Measurements from ENCODE around the gene PLA2G2A. TPM values are rescaled to one million over a fixed set of nuclear protein-coding genes. Genes with fewer than 3 reads are reported as not detected.
"Not testable (repeated sequence)": the region's sequence is repeated elsewhere in the genome, so short reads cannot be mapped to it uniquely, and the experiment has no call there.

Gene PLA2G2A
- polyA plus RNA-seq, 1 donor, result 0.18 TPM

GRCh38 chr1:19927130-19927421, 52.3 kb downstream of the PLA2G2A start:
- not testable (repeated sequence) for DNase-seq

- DNase-seq, result no peak
Measured at GRCh38 chr1:19926296-19927129, 52.9 kb downstream of the PLA2G2A start.

Other genes with a start within 250 kb of the PLA2G2A start
- gene TMCO4, start 179.7 kb downstream of the PLA2G2A start, polyA plus RNA-seq (ENCODE audit: insufficient read length), result 19.4 TPM
- gene RNF186, start 164.3 kb downstream of the PLA2G2A start, polyA plus RNA-seq (ENCODE audit: insufficient read length), result 0.25 TPM
- gene OTUD3, start 97.2 kb downstream of the PLA2G2A start, polyA plus RNA-seq (ENCODE audit: insufficient read length), result 28.2 TPM
- not detected for gene PLA2G2E, start 56.0 kb downstream of the PLA2G2A start, polyA plus RNA-seq (ENCODE audit: insufficient read length)
- gene PLA2G5, start 90.6 kb upstream of the PLA2G2A start, polyA plus RNA-seq (ENCODE audit: insufficient read length), result not detected
- 0.08 TPM for gene PLA2G2D, start 139.9 kb upstream of the PLA2G2A start, polyA plus RNA-seq (ENCODE audit: insufficient read length)
- 0.37 TPM for gene PLA2G2F, start 159.7 kb upstream of the PLA2G2A start, polyA plus RNA-seq (ENCODE audit: insufficient read length)
- gene UBXN10, start 206.5 kb upstream of the PLA2G2A start, polyA plus RNA-seq (ENCODE audit: insufficient read length), result 5.8 TPM
- gene PLA2G2C, start 206.9 kb upstream of the PLA2G2A start, polyA plus RNA-seq (ENCODE audit: insufficient read length), result 0.10 TPM

All from left kidney (tissue), 2 donors.